GM19372 (cell line): Measurements from ENCODE around the gene GCSH.
A peak's percentile ranks its signal among the peaks of the same experiment; 100 is the strongest.

ENCODE experiments used
- ATAC-seq: cut with Tn5 transposase; IDR thresholded peaks from one replicate; pipeline ENCODE4 v1.9.1; 2021; ENCODE audit warnings: mild to moderate bottlenecking, low read depth, moderate library complexity; ENCODE audit not compliant: unreplicated experiment

Gene GCSH

DNA sequence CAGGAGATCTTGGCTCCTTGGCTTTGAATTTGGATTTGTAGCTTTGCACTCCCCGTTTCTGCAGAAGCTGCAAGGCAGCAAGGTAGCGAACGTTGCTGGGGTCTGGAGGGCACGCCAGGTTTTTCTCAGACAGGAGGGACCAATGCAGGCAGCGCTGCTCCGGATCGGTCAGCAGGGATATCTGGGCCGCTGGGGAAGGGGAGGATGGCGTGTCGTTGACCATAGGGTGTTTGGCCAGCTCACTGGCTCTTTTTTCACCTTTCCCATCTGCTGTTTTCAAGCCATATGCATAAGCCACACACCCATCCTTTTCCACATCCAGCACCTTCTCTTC lies 34.9 kb downstream of the GCSH start:
- no peak for ATAC-seq

- no peak for ATAC-seq
Observed at GRCh38 chr16:81060576-81061306, 35.5 kb downstream of the GCSH start.

- no peak for ATAC-seq
Observed at GRCh38 chr16:81053761-81054160, 42.4 kb downstream of the GCSH start.

GRCh38 chr16:81042821-81043220 lies 53.4 kb downstream of the GCSH start:
- ATAC-seq = no peak

- no peak for ATAC-seq
Observed at GRCh38 chr16:81041696-81042095, 54.5 kb downstream of the GCSH start.

DNA sequence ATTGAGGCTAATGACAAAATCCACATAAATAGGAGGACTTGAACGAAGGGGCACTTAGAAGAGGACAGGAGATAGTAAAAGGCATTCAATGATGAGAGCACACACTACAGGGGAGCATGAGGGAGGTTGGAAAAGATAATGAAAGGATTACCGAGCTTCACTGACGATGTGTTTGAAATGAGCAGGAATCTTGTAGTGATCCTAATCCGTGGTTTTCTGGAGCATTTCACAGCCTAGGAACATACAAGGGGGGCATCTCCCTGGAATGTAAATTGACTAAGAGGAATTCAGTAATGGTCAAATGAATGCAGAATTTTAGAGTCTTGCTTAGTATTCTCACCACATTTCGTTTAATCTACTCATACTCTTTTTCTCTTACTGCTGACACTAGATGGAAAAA lies 55.4 kb downstream of the GCSH start:
- ATAC-seq = no peak

- ATAC-seq = no peak
Observed at GRCh38 chr16:81040131-81040530, 56.1 kb downstream of the GCSH start.

DNA sequence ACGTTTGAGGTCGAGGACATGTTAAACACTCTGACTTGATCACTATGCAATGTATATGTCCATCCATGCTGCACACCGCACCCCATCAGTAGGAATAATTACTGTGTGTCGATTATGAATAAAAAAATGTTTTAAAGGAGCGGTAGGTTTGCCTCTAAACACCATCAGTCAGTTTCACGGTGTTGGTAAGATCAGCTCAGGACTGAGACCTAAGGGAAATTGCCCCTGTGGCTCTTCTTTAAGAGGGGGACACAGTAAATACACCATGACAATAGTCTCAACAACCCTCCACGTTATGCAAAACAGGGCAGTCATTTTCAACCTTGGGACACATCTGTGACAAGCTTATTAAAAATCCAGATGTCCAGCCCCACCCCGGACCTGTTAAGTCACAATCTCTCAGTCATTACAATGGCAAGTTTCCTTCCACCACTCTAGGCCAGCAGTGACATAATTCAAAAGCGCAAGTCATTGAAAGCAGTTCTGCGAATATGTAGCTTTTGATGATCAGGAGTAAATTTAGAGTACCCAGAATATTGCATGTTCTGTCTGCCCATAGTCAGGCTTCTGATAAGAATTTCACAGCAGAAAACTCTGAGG lies 59.3 kb downstream of the GCSH start:
- ATAC-seq = no peak

DNA sequence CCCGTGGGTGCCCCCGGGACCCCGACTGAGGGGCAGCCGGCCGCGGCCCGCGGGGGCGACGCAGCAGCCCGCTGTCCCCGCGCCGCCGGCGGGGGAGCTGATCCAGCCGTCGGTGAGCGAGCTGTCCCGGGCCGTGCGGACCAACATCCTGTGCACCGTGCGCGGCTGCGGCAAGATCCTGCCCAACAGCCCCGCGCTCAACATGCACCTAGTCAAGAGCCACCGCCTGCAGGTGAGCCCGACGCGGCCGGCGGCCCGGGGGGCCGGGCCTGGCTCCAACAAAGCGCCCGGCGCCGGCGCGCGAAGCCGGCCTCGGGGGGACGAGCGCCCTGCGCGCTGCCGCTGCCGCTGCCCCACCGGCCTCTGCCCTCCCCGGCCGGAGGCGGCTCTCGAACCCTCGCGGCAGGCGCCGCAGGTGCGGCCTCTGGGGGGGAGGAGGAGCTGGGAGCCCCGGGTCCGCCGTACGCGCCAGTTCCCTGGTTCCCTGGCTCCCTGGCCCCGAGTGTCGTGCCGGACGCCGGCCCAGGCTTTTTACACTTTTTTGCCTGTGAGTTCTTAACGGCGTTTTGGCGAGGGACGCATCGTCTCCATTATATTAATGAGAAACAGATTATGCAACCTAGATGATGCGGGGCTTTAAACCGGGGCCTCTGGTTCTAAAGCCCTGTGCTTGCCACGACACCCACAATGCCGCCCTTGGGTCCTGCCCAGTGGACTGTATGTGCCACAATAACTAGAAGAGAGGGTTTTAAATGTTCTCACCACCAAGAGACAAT lies 60.0 kb downstream of the GCSH start:
- ATAC-seq = peak; percentile 49

DNA sequence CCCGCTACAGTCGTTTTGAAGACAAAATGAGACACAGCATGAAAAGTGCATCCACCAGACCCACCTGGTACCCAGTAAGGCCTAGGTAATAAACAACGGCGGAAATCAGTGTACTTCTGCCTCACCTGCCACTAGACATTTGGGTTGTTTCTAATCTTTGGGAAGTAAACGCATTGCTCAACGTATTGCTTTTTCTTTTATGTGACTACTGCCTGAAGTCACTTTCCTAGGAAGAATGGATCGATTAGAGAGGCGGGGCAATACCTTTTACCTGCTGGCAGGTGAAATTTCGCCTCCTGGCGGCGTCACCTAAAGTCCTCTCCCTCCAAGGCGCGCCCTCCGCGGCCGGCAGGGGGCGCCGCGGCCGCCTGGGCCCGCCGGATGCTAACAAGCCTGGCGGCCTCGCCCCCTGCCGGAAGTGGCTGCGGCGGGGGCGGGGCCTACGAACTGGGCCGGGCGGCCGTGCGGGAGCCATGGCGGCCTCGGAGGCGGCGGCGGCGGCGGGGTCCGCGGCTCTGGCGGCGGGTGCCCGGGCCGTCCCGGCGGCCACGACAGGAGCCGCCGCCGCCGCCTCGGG lies 60.7 kb downstream of the GCSH start, which contains the start of gene ATMIN:
Gene ATMIN (plus strand): TSS at position 445 of the 577 bp plus-strand sequence. CDS start 29 bp downstream, at position 474.
- ATAC-seq = peak; percentile 91
